NCI-H748 (cell line): Measurements from ENCODE around the gene CYSLTR2.
"Not testable (repeated sequence)": the region's sequence is repeated elsewhere in the genome, so short reads cannot be mapped to it uniquely, and the experiment has no call there.

Experiments used
- DNase-seq: peaks from one replicate; lab custom pipeline; 2025; ENCODE audit not compliant: unreplicated experiment; lab: John Stamatoyannopoulos, UW

Gene CYSLTR2

DNA sequence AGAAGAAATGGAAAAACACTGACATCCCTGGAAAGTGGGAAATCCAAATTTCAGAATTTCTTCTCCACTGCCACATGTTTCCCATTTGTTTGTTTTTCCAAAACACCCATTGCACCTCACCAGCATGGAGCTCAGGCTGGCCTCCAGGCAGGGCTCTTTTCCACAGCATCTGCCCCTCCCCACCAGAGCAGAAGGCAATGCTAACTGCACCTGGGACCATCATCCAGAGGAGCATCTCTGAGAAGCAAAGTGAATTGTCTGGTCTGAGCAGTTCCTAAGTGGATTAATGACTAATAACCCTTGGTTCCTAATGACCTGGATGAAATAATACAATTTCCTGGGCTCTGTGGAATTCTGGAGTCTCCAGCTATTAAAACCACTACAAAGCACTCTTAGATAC is 8.8 kb upstream of the CYSLTR2 start:
- DNase-seq, result no peak

GRCh38 chr13:48645845-48646244 is 7.9 kb upstream of the CYSLTR2 start:
- no peak for DNase-seq

GRCh38 chr13:48646791-48647190 is 6.9 kb upstream of the CYSLTR2 start:
- no peak for DNase-seq

DNA sequence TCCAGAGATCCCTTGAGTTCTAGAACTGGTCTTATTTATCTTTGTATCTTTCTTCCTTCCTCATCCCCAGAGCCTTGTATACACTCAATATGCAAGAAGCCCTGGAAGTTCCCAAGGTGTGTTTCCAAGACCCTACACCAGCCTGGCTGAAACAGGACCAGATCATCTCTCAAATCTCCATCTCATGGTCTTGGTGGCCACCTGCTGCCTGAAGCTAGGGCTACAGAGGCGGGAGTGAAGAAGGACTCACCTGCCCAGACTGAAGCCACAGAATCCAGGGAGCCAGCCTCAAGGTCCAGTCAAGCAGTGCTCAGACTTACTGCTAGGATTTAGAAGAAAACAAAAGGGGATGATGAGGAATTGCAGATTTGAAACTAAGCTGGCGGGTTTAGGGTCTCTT is 6.1 kb upstream of the CYSLTR2 start:
- DNase-seq, result no peak

- no peak for DNase-seq
Measured at GRCh38 chr13:48648446-48648845, 5.3 kb upstream of the CYSLTR2 start.

GRCh38 chr13:48652851-48653471 is 768 bp upstream of the CYSLTR2 start:
- DNase-seq, result no peak

DNA sequence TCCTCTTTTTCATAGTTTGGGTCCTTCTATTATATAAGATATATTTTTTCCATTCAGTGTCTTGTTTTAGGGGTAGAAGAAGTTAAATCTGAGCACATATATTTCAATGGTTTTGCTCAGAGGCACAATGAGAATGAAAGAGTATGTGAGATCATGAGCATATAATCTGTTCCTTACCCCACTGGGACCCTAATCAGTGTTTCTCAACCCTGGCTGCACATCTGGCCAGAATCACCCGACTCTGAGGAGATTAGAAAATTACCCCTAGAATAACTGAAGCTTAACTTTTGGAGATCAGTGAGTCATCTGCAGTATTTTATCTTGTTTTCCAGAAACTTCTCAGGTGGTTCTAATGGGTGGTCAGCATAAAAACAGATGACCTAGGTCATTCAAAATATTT is 782 bp downstream of the CYSLTR2 start:
- no peak for DNase-seq

- no peak for DNase-seq
Measured at GRCh38 chr13:48655291-48655690, 1.6 kb downstream of the CYSLTR2 start.

DNA sequence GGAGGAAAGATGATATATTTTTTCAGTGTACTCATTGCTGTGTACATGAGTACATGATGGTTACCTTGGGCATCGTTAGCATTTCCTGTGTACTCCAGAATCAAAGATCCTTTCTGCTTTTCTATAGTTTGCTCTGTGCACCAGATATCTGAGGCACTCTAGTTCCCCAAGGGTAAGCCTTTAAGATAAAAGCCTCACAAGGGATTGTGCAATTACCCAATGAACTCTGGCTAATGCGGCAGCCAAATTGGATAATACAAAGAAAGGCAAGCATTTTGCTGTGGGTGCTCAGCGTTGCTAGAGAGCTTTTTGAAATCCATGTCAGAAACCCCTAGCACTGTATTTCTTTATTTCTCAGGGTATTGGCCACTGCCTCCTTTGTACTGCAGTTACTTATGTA is 2.9 kb downstream of the CYSLTR2 start:
- no peak for DNase-seq

GRCh38 chr13:48660361-48661076 is 6.8 kb downstream of the CYSLTR2 start:
- DNase-seq, result no peak

- no peak for DNase-seq
Measured at GRCh38 chr13:48661107-48661506, 7.4 kb downstream of the CYSLTR2 start.

DNA sequence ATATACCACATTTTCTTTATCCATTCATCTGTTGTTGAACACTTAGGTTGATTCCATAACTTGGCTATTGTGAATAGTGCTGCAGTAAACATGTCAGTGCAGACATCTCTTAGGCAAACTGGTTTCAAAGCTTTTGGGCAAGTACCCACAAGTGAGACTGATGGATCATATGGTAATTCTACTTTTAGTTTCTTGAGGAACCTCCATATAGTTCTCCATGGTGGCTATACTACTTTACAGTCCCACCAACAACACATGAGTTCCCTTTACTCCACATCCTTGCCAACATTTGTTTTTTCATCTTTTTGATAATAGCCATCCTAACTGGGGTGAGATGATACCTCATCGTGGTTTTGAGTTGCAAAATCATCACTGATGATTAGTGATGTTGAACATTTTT is 8.5 kb downstream of the CYSLTR2 start:
- no peak for DNase-seq

DNA sequence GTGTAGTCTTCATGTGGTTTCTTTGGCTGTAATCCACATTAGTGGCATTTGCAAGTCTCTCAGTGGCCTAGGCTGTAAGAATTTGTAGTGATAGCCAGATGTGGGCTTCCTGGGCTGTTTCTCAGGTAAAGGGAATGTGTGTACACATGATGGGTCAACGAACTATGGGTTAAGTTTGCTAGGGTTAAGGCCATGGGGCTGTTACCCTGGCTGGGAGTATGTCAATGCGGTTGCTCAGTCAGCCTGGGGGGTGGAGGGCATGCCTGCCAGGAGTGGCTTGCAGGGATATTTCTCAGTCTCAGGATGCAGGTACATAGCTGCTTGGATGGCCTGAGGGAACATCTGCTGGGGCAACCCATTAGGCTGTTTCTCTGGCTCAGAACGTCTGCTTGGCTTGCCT is 13.4 kb downstream of the CYSLTR2 start:
- DNase-seq, result no peak

DNA sequence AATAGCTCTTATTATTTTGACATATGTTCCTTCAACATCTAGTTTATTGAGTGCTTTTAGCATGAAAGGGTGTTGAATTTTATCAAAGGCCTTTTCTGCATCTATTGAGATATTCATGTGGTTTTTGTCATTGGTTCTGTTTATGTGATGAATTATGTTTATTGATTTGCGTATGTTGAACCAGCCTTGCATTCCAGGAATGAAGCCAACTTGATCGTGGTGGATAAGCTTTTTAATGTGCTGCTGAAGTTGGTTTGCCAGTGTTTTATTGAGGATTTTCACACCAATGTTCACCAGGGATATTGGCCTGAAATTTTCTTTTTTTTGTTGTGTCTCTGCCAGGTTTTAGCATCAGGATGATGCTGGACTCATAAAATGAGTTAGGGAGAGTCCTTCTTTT is 17.7 kb downstream of the CYSLTR2 start:
- not testable (repeated sequence) for DNase-seq

DNA sequence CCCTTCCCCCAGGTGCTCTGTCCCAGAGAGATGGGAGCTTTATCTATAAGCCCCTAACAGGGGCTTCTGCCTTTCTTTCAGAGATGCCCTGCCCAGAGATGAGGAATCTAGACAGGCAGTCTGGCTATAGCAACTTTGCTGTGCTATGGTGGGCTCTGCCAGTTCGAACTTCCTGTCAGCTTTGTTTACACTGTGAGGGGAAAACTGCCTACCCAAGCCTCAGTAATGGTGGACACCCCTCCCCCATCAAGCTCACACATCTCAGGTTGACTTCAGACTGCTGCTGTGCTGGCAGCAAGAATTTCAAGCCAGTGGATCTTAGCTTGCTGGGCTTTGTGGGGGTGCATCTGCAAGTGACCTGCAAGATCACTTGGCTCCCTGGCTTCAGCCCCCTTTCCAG is 21.5 kb downstream of the CYSLTR2 start:
- no peak for DNase-seq

DNA sequence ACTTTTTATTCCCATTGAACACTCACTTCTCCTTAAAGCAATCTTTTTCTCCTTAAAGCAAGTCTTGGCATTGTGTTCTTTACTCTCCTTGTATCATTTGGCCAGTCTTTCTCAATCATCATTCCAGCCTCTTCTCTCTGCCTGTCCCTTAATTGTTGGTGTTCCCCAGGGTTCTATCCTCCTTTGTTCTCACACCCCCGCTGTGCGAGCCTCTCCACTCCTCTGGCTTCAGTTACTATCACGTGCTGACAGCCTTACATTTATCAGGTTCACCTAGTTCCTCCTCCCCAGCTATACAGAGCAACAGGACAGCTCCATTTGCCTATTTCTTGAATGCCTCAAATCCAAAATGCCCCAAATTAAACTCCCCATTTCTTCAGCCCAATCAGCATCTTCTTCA is 24.6 kb downstream of the CYSLTR2 start:
- DNase-seq, result no peak

GRCh38 chr13:48679941-48680680 is 26.4 kb downstream of the CYSLTR2 start:
- peak; percentile 34 for DNase-seq

DNA sequence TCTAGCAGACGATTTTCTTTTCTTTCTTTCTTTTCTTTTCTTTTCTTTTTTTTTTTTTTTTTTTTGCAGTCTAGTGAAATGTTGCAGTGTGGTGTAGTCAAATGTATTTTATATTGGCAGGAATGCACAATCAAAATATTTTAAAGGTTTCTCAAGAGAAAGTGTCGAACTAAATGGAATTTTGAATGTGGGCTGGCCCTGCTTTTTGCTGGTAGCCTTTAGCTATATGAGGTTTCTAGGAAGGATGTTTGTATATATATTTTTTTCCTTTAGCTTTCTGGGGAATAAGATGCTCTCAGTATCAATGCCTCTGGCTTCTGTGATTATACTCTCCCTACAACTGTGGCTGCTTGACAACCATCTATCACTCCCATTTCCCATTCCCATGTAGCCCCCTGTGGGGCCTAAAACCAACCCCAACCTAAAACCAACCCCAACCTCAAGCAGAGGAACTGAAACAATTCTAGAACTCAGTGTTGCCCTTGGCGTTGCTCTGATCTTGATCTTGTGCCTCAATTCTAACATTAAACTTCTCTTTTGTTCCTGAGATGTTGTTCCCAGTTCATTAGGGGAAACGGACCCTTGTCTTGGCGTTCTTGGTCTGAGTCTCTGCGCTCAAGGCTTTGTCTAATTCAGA is 27.1 kb downstream of the CYSLTR2 start:
- DNase-seq, result no peak

- DNase-seq, result no peak
Measured at GRCh38 chr13:48681905-48682304, 28.2 kb downstream of the CYSLTR2 start.

GRCh38 chr13:48682436-48682835 is 28.7 kb downstream of the CYSLTR2 start:
- no peak for DNase-seq

DNA sequence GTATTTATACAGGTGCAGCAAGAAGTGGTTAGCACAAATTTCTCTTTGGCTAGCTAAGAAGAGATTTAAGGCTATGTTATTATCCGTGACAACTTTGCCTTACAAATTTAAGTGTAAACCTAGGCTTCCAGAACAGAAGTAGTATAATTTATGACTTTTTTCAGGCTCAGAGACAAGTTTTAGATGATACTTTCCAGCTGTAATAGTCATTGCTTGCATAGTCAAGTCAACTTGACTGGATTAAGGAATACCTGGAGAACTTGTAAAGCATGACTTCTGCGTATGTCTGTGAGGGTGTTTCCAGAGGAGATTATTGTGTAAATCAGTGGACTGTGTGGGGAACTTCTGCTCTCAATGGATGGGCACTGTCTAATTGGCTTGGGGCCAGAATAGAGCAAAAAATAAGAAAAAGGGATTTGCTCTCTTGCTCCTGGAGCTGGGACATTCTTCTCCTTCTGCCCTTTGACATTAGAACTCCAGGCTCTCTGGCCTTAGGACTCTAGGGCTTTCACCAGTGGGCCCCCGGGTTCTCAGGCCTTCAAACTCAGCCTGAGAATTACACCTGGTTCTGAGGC is 33.0 kb downstream of the CYSLTR2 start:
- no peak for DNase-seq
